Measurements from ENCODE around the gene DTNB.

GRCh38 chr2:25614711-25615110 is 58.7 kb downstream of the DTNB start:
- TF ChIP-seq RAD21 (IDR thresholded peaks at IDR 0.05; ENCODE audit: insufficient read depth, low read depth, low read length) (no peak), JUNB (IDR thresholded peaks at IDR 0.05) (no peak), CHD1 (IDR thresholded peaks at IDR 0.05; ENCODE audit: low read depth, low read length) (no peak), DPF2 (IDR thresholded peaks at IDR 0.05) (no peak)
- TF ChIP-seq, protein P1, sequence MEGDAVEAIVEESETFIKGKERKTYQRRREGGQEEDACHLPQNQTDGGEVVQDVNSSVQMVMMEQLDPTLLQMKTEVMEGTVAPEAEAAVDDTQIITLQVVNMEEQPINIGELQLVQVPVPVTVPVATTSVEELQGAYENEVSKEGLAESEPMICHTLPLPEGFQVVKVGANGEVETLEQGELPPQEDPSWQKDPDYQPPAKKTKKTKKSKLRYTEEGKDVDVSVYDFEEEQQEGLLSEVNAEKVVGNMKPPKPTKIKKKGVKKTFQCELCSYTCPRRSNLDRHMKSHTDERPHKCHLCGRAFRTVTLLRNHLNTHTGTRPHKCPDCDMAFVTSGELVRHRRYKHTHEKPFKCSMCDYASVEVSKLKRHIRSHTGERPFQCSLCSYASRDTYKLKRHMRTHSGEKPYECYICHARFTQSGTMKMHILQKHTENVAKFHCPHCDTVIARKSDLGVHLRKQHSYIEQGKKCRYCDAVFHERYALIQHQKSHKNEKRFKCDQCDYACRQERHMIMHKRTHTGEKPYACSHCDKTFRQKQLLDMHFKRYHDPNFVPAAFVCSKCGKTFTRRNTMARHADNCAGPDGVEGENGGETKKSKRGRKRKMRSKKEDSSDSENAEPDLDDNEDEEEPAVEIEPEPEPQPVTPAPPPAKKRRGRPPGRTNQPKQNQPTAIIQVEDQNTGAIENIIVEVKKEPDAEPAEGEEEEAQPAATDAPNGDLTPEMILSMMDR (IDR thresholded peaks at IDR 0.05 in 2 of 3, conservative IDR thresholded peaks at IDR 0.05 in 1 of 3; ENCODE audit: control insufficient read depth in 2 of 3, extremely low read depth in 1 of 3, insufficient read depth in 1 of 3, low read depth in 3 of 3, low read length in 3 of 3) = no peak
- TF ChIP-seq, protein P2, sequence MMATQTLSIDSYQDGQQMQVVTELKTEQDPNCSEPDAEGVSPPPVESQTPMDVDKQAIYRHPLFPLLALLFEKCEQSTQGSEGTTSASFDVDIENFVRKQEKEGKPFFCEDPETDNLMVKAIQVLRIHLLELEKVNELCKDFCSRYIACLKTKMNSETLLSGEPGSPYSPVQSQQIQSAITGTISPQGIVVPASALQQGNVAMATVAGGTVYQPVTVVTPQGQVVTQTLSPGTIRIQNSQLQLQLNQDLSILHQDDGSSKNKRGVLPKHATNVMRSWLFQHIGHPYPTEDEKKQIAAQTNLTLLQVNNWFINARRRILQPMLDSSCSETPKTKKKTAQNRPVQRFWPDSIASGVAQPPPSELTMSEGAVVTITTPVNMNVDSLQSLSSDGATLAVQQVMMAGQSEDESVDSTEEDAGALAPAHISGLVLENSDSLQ (IDR thresholded peaks at IDR 0.05) = no peak
- TF ChIP-seq, protein P3, sequence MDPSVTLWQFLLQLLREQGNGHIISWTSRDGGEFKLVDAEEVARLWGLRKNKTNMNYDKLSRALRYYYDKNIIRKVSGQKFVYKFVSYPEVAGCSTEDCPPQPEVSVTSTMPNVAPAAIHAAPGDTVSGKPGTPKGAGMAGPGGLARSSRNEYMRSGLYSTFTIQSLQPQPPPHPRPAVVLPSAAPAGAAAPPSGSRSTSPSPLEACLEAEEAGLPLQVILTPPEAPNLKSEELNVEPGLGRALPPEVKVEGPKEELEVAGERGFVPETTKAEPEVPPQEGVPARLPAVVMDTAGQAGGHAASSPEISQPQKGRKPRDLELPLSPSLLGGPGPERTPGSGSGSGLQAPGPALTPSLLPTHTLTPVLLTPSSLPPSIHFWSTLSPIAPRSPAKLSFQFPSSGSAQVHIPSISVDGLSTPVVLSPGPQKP (IDR thresholded peaks at IDR 0.05; ENCODE audit: low read depth, low read length) = no peak

Measured in GM12878 (cell line).